GM18511 (cell line): ENCODE data around the gene CITED2.
"Not testable (repeated sequence)": the region's sequence is repeated elsewhere in the genome, so short reads cannot be mapped to it uniquely, and the experiment has no call there.

Experiments used
- ATAC-seq: cut with Tn5 transposase; IDR thresholded peaks from one replicate; pipeline ENCODE4 v1.9.1; 2021; ENCODE audit warnings: mild to moderate bottlenecking, moderate library complexity; ENCODE audit not compliant: unreplicated experiment

Gene CITED2, protein sequence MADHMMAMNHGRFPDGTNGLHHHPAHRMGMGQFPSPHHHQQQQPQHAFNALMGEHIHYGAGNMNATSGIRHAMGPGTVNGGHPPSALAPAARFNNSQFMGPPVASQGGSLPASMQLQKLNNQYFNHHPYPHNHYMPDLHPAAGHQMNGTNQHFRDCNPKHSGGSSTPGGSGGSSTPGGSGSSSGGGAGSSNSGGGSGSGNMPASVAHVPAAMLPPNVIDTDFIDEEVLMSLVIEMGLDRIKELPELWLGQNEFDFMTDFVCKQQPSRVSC

DNA sequence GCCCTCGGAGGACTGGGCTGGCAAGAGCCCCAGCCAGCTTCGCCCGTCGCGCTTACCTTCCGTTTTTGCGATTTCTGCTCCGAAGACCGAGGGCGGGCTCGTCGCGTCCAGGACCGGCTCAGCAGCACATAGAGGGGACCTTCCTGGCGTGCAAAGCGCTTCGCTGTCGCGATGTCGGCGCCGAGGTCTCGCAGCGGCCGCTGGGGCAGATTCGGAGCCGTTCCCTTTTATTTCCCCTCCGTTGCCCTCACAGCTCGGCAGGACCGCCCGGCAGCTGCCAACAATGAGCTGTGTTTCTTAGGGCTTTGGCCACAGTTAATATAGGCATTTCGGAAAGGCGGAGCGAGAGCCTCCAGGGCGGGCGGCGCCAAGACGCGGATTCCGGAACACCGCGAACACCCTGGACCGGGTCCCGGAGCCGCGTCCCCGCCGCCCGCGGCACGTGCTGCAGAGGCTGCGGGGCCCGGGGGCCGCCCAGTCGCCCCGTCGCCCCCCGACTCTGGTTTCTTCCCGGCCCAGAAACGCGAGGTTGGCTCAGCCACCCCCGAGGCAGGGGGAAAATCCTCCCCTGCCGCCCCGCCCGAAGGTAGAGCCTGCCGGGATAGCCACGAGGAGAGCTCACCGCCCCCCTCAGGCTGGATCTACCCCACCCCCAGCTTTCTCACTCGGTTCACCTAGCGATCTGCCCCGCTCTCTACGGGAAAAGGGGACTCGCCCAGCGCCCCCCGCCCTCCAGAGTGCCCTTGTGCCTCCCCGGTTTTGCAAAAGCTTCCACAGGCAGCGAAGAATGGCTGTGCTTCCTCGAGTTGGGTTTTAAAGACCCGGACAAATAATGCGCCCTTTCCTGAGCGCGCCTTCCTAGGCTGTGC, at the start of gene CITED2:
Gene CITED2, minus strand, starts transcription at position 292 of the 869 bp plus-strand sequence. CDS start 704 bp downstream, outside the sequence.
- ATAC-seq = peak; percentile 68

DNA sequence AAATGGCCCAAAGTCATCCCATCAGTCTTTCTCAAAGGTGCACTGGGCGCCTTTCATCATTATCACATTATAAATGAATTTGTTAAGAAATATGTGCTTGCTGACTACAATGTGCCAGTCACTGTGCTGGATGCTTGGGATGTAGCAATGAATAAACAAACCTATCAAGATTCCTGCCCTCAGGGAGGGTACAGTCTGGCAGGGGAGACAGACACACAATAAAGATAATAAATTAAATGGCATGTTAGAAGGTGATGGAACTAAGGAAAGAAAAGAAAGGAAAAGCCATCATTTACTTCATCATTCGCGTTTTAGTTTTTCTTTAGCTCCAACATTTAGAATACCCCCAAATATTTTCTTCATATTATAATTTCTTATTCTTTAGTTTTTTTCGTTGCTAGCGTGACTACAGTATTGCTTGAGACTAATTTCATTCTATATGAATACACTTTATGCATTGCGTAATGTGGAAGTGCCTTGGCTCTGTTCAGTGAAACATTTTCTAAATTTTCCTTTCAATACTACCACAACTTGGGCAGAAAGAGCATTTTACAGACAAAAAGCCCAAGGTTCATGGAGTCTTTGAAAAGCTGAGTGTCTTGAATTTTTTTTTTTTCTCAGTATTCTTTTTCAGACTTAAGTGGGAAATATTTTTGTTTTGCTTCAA, 48.7 kb upstream of the CITED2 start:
- no peak for ATAC-seq

DNA sequence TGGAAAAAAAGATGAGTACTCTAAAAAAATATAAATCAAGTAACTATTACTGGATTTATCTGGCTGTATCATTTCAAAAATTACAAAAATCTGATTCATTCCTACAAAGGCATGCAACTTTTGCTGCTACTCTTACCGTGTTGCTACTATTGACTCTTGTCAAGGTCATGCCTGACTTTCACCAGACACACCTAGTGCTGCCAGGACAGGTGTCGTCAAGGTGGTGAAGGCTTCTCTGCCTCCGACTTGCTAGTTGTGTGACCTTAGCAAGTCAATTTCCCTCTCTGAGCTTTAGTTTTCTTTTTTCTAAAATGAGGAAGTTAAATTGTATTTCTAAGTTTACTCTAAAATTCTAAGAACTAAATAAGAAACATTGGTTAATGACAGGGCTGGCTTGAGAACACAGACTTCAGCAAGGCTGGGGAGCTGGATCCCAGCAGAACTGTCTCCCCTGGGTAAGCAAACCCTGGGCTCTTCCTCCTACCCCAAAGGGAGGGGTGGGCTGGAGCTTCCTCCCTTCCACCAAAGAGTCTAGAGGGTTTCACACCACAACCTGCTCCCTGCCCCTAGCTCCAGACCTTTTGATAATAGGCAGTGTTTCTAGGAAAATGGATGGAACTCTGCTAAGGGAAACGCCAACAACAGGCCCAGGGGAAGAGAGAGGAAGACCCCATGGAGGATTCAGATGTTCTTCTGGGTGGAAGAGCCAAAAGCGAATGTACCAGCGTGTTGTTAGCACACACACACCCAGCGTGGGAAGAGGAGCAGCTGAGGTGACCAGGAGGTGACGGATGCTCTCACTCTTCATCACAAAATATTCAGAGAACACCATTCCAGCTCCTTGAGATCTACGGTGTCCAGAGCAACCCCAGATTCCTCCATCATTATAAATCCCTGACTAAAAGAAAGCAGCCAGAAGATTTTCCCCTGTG, 47.9 kb upstream of the CITED2 start:
- no peak for ATAC-seq

DNA sequence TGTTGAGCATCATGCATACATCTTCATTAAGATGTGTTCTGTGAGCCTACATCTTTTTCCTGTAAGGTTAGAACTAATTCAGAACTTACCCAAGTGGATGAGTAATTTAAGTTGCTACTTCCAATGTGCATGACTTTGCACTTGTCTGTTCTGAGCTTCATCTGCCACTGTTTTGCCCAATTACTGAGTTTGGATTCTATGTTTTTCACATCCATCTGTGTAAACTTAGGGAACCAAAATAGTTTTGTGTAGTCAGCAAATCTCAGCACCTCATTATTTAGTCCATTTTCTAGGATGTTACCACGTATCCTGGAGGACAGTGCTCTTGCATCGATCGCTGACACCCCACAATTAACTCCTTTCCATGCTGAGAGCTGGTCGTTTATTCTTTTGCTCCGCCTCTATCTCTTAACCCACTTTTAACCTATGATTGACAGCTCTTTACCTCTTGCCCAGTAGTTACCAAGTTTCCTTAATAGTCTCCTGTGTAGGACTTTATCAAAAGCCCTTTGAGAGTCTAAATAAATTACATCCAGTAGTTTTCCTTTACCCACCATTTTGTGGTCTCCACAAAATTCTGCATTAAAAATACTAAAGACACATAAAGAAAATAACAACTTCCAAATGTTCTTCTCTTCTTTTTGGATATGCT, 44.2 kb upstream of the CITED2 start:
- ATAC-seq = no peak

DNA sequence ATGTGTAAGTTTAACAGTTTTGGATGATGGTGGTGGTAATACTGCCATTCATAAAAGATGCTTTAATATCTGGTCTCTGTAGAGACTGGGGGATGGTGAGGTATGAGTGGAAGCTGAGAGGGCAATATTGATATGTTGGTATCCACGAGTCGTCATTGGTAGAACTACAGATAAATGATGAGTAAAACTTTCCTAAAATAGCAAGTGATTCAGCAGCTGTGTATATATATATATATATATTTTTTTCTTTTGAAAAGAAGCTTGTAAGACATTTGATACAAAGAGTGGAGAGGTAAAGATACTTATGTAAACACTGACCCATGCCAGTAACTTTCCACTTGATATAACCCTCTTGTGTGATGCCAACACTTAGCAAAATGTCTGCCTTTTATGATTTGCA, 41.7 kb upstream of the CITED2 start:
- ATAC-seq = no peak

DNA sequence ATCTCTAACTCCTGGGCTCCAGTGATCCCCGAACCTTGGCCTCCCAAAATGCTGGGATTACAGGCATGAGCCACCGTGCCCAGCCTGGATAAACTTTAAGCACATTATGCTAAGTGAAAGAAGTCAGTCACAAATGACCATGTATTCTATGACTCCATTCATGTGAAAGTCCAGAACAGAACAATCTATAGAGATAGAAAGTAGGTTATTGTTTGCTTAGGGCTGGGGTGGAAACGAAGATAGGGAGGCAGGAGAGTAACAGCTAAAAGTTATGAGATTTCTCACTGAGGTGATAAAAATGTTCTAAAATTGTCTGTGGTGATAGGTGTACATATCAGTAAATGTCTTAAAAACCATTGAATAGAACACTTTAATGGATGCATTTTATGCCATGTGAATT, 40.9 kb upstream of the CITED2 start:
- ATAC-seq = no peak

DNA sequence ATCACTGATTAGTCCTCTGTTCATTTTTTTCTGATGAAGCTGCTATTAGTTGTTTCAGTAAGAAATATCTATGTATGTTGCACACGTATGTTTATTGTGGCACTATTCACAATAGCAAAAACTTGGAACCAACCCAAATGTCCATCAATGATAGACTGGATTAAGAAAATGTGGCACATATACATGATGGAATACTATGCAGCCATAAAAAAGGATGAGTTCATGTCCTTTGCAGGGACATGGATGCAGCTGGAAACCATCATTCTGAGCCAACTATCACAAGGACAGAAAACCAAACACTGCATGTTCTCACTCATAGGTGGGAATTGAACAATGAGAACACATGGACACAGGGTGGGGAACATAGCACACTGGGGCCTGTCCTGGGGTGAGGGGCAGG, 37.7 kb upstream of the CITED2 start:
- ATAC-seq = not testable (repeated sequence)

DNA sequence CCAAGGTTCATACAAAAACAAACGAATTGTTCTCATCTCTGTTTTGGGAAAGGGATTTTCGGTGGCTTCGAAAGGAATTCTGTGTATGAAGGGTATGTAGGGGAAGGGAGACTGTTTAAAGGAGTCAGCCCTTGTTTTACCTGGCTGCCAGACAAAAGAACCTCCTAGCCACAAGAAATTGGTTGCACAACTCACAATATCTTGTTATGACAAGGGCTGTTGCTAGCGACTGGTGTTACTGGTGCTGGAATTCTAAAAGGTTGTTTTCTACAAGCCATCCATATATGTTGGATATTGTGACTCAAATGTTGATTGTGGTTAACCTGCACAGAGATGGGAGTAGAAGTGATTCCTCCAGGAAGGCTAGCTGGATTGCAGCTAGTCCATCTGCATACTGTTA, 34.6 kb upstream of the CITED2 start:
- ATAC-seq = no peak

DNA sequence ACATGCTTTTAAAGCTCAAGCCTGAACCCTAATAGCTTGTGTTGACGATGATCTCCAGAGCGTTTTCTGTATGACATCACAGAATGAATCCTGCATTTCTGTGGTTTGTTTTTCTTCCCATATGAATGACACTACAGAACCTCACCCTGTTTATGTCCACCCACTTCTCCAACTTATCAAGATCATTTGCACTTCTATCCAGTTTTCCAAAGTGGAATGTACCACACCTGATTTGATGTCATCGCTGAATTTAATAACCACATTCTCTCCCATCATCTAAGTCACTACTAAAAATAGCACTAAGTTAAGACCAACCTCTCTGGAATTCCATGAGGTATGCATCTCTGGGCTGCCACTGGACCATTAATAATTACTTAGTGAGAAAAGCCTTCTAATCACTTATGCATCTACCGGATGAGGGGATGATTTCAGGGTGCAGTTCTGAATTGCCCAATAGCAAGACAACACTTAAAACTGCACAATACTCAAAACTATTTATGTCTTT, 33.3 kb upstream of the CITED2 start:
- ATAC-seq = no peak

DNA sequence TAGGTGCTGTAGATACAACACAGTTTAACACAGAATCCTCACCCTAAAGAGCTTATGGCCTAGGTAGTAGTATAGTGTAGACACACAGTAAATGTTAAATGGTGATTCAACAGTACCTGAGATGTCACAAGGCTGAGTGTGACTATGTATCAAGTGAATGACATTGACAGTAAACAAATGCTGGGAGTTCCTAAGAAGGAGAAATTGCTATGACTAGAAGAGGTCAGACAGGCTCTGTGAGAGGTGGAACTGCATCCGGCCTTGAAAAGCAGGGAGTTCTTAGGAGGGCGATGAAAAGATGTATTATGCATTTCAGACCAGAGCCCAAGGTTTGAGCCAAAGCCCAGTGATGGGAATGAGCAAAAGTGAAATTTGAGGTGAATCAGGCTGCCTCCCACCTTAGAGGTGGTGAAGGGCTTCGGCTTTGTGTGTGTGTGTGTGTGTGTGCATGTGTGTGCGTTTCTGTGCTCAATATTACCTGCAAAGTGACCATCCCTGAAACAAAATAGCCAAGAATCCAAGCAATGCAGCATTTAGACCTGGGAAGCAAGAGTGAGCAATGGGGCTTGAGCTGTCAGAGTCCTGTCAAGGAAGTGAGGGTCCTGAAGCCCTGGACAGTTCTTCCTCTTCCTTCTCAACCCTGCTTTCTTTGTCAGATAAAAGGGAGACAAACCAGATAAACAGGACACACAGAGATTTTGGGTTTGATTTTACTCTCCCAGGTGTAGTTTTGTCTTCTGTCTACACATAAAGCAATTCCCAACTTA, 32.3 kb upstream of the CITED2 start:
- ATAC-seq = no peak

DNA sequence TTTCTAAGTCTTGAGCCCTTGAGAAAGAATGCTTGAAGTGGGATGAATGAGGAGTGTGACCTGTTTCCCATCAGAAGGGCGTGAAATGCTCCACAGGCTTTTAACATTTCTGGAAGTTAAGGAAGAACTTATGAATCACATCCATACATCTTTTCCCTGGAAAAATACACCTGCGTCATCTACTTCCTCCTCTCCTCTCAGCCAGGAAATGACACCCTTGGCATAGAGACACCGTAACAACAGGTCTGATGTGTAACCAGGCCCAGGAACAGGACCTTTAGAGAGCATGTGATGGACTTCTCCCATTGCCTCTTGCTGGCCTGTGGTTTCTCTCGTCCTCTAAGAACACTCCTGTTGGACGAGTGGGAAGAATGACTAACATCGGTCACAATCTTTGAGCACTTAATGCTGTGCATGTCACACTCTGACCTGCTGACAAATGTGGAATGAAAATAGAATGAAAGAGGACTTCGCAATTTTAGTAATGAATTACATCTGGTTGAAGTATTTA, 28.5 kb upstream of the CITED2 start:
- no peak for ATAC-seq

DNA sequence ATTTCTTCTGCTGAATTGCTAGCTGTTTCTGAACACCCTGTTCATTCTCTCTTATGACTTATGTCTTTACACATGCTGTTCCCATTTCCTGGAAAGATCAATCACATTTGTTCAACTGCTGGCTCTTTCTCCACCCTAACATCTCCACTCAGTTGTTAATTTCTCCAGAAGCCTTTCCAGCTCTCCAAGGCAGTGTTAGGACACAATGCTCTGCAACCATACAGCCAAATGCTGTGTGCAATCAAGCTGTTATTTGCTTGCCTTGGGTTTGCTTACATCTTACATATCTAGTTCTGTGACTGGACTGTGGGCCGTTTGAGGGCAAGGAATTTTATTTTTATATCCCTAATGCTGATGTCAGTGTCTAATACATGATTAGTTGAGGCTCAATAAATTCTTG, 24.2 kb upstream of the CITED2 start:
- no peak for ATAC-seq

DNA sequence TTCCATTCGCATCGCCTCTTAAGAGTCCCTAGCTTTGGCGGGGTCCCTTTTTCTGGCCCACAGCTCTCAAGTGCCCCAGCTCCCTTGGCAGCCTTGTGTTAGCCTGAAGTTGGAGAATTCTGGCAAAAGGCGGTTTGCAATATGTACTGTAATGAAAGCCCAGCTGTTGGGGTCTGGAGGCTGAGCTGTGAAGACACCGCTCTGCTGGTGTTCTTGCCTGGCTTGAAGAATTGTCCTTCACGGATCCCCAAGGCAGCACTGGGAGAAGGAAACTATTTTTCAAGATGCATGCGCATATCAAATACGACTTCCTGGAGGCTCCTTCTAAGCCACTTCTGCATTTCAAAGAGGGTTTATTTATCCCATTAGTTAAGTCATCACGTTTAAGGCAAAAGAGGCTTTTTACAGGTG, 21.4 kb upstream of the CITED2 start:
- ATAC-seq = no peak

DNA sequence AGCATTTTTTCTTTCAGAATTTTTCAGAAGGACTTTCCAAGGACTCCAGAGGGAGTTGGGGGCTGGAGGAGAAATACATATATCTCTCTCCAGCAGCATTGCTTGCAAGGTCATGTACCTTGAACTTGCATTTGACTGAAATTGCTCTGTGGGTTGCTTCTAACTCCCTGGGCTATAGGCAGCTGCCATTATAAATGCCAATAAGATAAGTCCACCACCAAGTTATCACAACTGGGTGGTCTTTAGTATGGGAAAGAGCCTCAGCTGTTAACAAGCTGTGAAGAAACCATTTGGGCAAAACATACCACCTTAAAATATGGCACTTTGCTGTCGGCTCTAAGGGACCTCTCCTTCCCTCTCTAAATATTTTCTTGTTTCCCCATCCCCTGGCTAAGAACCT, 20.9 kb upstream of the CITED2 start:
- no peak for ATAC-seq

DNA sequence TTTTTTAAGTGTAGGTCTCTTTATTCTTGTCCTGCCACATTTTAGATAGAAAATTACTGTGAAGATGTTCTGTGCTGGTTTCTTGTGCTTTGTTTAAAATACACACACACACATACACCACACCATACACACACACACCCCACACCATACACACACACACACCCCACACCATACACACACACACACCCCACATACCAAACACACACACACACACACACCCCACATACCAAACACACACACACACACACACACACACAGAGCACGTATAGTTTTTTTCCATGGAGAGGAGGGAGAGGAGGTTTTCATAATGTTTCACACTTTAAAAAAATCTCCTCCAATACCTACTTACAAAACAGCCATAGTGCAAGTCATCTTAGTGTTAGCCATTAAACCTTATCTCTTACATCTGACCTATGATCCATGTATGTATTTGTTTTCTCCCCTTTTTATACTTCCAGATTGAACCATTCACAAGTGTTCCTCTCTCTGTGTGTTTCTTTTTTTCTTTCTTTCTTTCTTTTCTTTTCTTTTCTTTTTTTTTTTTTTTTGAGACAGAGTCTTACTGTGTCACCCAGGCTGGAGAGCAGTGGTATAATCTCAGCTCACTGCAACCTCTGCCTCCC, 19.7 kb upstream of the CITED2 start:
- no peak for ATAC-seq

DNA sequence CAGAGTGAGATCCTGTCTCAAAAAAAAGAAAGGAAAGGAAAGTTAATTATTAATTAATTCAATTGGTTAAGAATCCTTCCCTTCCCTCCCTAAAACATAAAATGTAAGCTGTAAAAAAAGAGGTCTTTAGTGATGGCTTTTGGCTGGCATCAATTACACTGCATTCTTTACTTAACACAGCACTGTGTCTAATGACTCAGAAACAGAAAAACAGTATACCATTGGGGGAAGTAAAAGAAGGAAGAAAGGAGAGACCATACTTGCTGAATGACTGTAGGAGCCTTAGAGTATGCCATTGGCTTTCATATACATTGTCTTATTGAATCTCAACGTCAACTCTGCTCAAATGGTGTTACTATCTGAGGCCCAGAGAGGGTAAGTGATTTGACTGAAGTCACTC, 18.3 kb upstream of the CITED2 start:
- ATAC-seq = peak; percentile 98

DNA sequence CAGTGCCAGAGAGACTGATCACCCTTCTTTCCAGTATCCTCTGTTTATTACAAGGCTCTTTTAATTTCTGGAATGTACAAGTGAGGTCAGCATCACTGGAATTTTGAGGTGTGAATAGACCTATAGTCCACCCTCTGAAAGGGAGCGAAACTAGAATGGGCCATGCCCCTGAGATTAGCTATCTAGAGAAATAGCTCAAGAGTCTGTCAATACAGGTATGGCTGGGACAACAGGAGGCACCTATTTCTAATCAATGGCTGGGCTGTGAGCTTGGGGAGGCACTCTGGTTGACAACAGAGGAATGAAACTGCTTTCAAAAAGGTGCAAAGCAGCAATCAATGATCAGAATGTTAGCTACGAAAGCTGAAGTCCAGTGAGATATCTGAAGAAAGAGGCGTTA, 17.3 kb upstream of the CITED2 start:
- ATAC-seq = no peak

DNA sequence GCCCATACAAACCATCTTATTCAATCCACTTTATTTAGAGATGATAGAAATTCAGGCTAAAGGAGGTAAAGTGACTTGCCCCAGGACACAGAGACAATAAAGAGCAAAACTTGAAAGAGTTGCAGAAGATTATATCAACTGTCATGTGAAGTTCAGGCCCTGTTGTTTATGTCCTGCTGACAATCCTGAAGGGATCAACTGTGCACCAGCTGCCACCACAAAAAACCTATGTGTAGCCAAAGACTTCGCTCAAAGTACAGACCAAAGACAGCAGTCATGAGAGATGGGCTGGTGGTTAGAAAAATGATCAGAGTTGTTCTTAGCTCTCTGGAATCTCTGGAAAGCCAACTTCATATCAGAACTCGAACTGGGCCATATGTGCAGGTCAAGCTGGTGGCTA, 16.0 kb upstream of the CITED2 start:
- ATAC-seq = no peak

DNA sequence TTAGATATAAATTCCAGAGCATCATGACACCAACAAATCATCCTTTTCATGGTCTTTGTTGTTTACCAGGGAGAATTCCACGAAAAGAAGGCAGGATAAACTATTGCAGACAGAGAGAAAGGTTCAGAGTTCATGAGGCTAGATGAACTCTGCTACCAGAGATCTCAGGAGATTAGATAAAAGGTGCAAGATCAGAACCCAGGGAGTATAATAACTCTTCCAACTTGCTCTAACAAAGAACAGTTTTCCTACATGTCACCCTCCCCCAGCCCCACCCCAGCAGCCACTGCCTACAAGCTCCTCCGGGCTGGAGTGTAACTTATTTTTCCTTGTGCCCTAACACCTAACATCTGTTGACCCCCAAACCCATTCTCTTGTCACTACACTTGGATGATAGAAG, 13.9 kb upstream of the CITED2 start:
- ATAC-seq = no peak
